ENCODE measurements around the gene MMP24OS.

GRCh38 chr20:35293303-35294292, 15.7 kb upstream of the MMP24OS start:
- no peak for TF ChIP-seq CTCF (IDR thresholded peaks at IDR 0.05)
- no peak for TF ChIP-seq POLR2A (IDR thresholded peaks at IDR 0.05)
